Thoracic aorta (tissue), 2 donors: ENCODE results near the gene RASA3. TPM values are rescaled to one million over a fixed set of nuclear protein-coding genes. Genes with fewer than 3 reads are reported as not detected.

Source experiments
- ATAC-seq: fragments of 150-250 bp; one replicate; pipeline ENCODE4 v1.8.0; 2017; ENCODE audit warnings: low read depth; ENCODE audit not compliant: insufficient number of reproducible peaks, low FRiP score
- DNase-seq: peaks from one replicate; pipeline ENCODE4 v3.0.0-alpha.2; 2020; ENCODE audit warnings: low spot score
- H3K27ac ChIP-seq, 2 donors: fragments of 200-600 bp; sonication (generic); 1 replicate in 1 of 2; 2 replicates in 1 of 2; pipeline ENCODE4 v1.5.1; 2016; ENCODE audit warnings: mild to moderate bottlenecking in 2 of 2, moderate library complexity in 2 of 2
- H3K27me3 ChIP-seq: fragments of 200-600 bp; sonication (generic); replicated peaks from 2 replicates; pipeline ENCODE4 v1.6.0; 2016; ENCODE audit warnings: mild to moderate bottlenecking; ENCODE audit not compliant: insufficient read depth
- H3K36me3 ChIP-seq: fragments of 200-600 bp; sonication (generic); one replicate; pipeline ENCODE4 v1.5.1; 2016
- H3K4me1 ChIP-seq, 2 donors: fragments of 200-600 bp; sonication (generic); 1 replicate in 1 of 2; 2 replicates in 1 of 2; pipeline versions ENCODE4 v1.5.1 to v1.6.0; 2016; ENCODE audit warnings: low read depth in 2 of 2, mild to moderate bottlenecking in 1 of 2; ENCODE audit not compliant: control insufficient read depth in 1 of 2
- H3K4me3 ChIP-seq: fragments of 200-600 bp; sonication (generic); 2 replicates; pipeline ENCODE4 v1.5.1; 2016; ENCODE audit warnings: mild to moderate bottlenecking
- H3K9me3 ChIP-seq: fragments of 200-600 bp; sonication (generic); 2 replicates; pipeline ENCODE4 v1.5.1; 2016
- total RNA-seq, 2 donors: library from RNA; depleted of rRNA; stranded (reverse); fragments of >200 nt; gene quantifications; one replicate each; pipeline versions ENCODE4 v1.1.0 to v1.2.3, GENCODE V29; 2016
- TF ChIP-seq, protein P1 (sequence below): fragments of 200-600 bp; sonication (generic); IDR thresholded peaks from one replicate; pipeline ENCODE4 v1.5.1; 2019; ENCODE audit warnings: antibody characterized with exemption

RASA3 gene
- total RNA-seq, 2 donors from 2014 or later, result 38.9 to 48.6 TPM

DNA sequence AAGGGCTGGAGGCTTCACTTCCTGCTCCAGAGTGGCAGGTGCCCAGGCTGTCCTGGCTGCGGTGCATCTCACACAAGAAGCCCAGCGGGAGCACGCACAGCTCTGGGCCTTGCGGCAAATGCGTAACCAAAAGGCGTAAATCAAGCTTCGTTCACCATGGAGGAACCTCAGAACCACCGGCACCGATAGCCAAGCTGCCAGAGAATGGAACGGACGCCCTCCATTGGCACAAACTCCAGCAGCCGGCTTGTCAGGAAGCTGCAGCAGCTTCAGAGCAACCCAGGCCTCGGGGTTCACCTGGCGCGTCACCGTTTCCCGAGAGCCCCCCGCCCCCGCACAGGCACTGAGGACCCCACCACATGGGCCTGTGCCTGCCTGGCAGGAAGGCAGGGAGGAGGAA is 76.7 kb downstream of the RASA3 start:
- Histone ChIP-seq H3K27me3 (no peaks in the 10 kb centered on the region), H3K36me3 (peaks cover 1% of the 10 kb centered on the region), H3K27ac (no peak overlapping the region), H3K4me1 (peaks cover 14 to 35% of the 10 kb centered on the region in 2 donors), H3K9me3 (no peaks in the 10 kb centered on the region), H3K4me3 (no peak overlapping the region)
- no peak for DNase-seq
- no peak for ATAC-seq
- TF ChIP-seq, protein P1, sequence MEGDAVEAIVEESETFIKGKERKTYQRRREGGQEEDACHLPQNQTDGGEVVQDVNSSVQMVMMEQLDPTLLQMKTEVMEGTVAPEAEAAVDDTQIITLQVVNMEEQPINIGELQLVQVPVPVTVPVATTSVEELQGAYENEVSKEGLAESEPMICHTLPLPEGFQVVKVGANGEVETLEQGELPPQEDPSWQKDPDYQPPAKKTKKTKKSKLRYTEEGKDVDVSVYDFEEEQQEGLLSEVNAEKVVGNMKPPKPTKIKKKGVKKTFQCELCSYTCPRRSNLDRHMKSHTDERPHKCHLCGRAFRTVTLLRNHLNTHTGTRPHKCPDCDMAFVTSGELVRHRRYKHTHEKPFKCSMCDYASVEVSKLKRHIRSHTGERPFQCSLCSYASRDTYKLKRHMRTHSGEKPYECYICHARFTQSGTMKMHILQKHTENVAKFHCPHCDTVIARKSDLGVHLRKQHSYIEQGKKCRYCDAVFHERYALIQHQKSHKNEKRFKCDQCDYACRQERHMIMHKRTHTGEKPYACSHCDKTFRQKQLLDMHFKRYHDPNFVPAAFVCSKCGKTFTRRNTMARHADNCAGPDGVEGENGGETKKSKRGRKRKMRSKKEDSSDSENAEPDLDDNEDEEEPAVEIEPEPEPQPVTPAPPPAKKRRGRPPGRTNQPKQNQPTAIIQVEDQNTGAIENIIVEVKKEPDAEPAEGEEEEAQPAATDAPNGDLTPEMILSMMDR, result no peak

DNA sequence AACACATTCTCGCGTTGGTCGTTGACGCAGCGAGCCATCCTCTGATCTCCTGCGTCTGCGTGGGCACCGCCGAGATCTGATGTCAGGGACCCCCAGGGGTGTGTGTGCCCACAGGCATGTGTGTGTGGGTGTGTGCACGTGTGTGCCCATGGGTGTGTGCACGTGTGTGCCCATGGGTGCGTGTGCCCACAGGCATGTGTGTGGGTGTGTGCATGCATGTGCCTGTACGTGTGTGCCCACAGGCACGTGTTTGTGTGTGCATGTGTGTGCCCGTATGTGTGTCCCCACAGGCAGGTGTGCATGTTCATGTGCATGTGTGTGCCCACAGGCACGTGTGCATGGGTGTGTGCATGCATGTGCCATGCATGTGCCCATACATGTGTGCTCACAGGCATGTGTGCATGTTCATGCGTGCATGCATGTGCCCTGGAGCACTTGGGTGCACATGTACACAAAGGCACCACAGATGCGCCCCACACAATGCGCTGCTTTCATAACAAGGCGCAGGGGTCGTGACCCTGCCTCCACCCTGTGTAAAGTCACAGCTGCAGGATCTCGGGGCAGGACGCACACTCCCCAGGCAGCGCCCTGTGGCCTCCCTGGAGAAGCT is 77.5 kb downstream of the RASA3 start:
- TF ChIP-seq, protein P1, result no peak
- ATAC-seq, result no peak

DNA sequence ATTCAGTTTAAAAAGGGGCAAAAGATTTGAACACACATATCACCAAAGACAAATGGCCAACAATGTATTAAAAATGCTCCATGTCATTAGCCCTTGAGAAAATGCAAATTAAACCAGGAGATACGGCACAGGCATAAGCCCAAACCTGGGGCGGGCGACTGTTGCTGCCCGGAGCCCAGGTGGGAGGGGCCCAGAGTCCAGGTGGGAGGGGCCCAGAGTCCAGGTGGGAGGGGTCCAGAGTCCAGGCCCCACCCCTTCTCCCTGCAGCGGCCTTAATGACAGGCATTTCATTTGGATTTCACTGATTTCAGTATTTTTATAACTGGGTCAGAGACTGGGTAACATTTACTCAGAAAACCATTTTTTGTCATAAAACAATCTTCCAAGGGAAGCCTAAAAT is 78.2 kb downstream of the RASA3 start:
- Histone ChIP-seq H3K4me1 (peaks cover 14 to 21% of the 10 kb centered on the region in 2 donors), H3K4me3 (no peak overlapping the region), H3K27ac (no peak overlapping the region), H3K27me3 (no peaks in the 10 kb centered on the region), H3K9me3 (no peaks in the 10 kb centered on the region), H3K36me3 (peaks cover 9% of the 10 kb centered on the region)
- ATAC-seq, result no peak
- TF ChIP-seq, protein P1, result no peak
- DNase-seq, result no peak

More for the DNA sequence above, 77.5 kb downstream of the RASA3 start:
- Histone ChIP-seq H3K9me3 (no peaks in the 10 kb centered on the region), H3K27me3 (no peaks in the 10 kb centered on the region), H3K4me1 (peaks cover 14 to 26% of the 10 kb centered on the region in 2 donors), H3K4me3 (no peak overlapping the region), H3K36me3 (peaks cover 3% of the 10 kb centered on the region), H3K27ac (no peak overlapping the region)
- no peak for DNase-seq

DNA sequence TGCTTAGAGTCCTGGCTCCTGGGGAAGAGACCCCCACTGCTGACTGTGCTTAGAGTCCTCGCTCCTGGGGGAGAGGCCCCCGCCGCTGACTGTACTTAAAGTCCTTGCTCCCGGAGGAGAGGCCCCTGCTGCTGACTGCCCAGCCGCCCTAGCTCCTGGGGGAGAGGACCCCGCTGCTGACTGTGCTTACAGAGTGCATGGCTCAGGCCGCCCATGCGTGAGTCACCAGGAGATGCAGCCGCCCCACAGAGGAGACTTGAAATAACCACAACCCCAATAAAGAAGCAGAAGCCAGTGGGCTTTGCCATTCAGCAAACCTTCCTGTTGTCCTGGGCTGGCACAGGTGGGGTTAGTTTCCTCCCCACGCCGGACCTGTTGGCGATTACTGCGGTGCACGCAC is 79.4 kb downstream of the RASA3 start:
- ATAC-seq, result no peak
- Histone ChIP-seq H3K4me1 (peaks cover 14 to 16% of the 10 kb centered on the region in 2 donors), H3K4me3 (no peak overlapping the region), H3K27ac (no peak overlapping the region), H3K27me3 (no peaks in the 10 kb centered on the region), H3K9me3 (no peaks in the 10 kb centered on the region), H3K36me3 (peaks cover 9% of the 10 kb centered on the region)
- TF ChIP-seq, protein P1, result no peak
- DNase-seq, result no peak

DNA sequence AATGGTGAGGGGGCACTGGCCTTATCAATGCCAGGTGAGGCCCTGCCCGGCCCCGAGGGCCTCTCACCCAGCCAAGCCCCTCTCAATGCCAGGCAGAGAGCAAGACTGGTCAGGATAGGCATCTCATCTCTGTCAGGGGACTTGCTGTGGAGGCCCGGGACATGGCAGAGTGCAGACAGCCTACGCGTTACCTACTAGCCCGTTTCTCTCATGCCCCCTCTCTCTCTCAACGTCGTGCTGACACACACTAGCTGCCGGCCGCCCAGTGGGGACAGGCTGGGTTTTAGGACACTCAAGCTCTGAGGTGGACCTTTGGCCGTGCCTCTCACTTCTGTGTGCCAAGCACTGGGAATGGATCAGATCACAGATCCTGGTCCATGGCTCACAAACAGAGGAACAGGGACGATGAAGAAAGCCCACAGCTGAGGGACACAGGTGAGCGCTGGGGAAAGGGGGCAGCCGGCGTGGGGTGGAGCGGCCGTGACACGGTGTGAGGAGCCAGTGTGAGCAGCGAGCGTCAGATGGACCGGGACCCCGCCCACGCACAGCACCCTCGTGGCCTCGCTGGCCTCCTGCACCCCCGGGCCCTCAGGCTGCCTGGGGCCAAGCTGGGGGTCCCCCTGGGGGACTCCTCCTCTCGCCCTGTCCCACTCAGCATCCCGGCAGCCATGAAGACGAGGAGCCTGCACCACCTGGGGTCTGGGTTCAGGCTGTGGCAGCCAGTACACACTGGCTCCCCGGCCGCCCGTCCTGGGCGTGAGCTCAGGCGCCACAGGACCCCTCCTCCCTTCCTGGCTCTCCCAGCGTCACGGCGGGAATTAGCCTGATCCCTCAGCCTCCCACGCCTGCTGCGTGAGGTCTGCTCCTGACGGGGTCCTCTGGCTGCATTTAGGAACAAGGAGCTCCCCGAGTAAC is 81.6 kb downstream of the RASA3 start:
- Histone ChIP-seq H3K27ac (no peak overlapping the region), H3K27me3 (no peaks in the 10 kb centered on the region), H3K36me3 (peaks cover 9% of the 10 kb centered on the region), H3K4me3 (no peak overlapping the region), H3K9me3 (no peaks in the 10 kb centered on the region), H3K4me1 (no peaks in the 10 kb centered on the region)
- TF ChIP-seq, protein P1, result no peak
- no peak for DNase-seq
- ATAC-seq, result no peak
